Inflammatory macrophage treated with lipopolysaccharide for 1 hour (primary cell): ENCODE data around the gene GJA5.

Experiments
- DNase-seq, 2 donors: peaks; one replicate each; pipeline ENCODE4 v3.0.0-alpha.2; 2020 to 2022

GJA5 gene

DNA sequence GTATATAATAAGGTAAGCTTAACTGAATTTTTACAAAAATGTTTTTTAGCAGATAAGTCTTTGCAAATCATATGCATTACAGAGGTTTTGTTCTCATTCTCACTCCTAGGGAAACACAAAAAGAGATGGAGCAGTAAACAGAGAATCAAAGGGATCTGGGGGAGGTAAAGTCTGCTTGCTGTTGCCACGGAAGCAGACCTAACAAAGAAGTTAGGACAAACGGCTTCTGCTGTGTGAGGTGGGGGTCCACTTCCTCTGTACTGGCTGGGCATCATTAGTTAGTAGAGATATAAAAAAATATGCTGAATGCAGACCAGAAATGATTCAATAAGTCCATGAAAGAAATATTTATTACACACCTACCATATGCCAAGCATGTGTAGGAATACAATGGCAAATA lies 34.2 kb downstream of the GJA5 start:
- no peak for DNase-seq

DNA sequence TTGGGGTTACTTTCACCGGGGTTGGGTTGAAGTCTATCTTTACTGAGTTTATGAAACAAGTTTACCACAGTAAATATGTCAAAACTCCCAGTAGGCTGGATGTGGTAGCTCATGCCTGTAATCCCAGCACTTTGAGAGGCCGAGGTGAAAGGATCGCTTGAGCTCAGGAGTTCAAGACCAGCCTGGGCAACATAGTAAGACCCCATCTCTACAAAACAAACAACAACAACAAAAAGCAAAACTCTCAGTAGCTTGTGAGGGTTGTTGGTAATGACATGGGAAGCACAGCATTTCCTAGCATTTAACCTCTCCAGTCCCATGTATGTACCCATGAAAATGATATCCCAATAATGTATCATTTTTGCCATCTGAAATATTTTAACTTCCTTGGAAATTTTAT lies 34.7 kb downstream of the GJA5 start:
- no peak for DNase-seq

GRCh38 chr1:147723691-147724323 lies 36.6 kb downstream of the GJA5 start:
- DNase-seq, result peak in 1 of 2 donors; percentile 14

GRCh38 chr1:147722124-147722523 lies 38.3 kb downstream of the GJA5 start:
- DNase-seq, result peak in 1 of 2 donors; percentile 20

GRCh38 chr1:147721716-147722115 lies 38.7 kb downstream of the GJA5 start:
- peak; percentile 73 to 92 for DNase-seq

- no peak for DNase-seq
Measured at GRCh38 chr1:147720557-147720956, 39.8 kb downstream of the GJA5 start.

- DNase-seq, result peak; percentile 13 to 16
Measured at GRCh38 chr1:147719711-147720225, 40.6 kb downstream of the GJA5 start.

GRCh38 chr1:147719029-147719698 lies 41.2 kb downstream of the GJA5 start:
- no peak for DNase-seq

DNA sequence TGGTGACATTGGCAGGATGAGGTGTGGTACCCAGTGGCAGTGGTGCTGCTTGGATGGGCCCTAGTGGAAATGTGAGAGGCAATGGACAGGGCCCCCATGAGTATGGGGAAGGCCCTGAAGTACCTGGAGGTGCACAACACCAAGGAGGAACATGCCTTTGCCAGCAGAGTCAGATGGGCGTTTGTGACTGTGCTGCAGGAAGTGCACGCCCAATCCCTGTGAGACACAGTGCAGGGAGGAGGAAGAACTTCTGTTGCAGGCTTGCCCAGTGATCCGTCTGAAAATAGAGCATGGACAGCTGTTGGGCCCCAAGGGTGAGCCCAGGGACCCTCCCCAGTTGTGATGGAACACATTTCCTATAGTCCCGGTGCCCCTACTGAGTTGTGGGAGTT lies 42.7 kb downstream of the GJA5 start:
- peak; percentile 30 to 39 for DNase-seq

DNA sequence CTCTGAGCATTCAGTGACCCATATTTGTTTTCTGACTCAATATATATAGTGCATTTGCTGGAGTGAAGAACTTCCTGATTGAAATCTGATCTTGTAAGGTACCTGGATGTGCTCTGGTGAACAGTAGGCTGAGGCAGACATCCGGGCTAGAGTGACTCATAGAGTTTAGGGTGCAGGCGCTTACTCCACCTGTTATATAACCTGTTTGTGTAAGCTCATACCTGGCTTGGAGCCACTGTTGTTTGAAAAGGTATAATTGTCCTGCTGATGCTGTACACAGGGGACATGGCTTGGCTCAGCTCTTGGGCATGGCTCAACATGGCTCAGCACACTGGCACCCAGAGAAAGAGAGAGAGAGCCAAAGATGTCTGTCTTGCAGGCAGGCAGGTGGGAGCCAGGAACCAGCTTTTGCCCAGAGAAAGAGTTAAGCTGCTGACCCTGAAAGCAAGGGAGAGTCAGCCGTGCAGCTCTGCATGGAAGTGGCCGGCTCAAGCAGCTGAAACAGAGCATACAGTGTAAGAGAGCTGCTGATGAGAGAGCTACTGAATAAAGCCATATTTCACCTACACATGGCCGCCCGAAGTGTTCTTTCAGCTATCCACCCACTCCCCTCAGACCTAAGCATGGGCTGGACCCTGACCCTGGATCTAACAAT lies 43.2 kb downstream of the GJA5 start:
- DNase-seq, result no peak

DNA sequence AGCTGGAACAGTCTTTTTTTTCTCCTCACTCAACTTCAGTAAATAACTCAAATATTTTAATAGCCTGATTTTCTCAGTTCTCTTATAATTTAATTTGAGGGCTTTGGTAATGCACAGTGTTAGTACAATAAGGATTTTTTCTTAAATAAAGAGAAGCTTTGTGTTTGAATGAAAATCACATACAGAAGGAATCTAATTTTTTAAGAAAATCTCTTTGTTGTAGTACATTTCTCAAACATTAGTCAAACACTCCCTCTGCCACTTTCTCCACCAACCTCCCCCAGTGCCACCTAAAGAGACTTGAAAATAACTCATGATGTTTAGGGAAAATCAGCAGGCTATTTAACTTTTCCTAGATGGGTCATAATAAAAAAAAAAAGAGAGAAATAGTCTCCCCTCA lies 47.8 kb downstream of the GJA5 start:
- DNase-seq, result no peak
